Endodermal cell (in vitro differentiated cells): ENCODE data around the gene GPBP1. TPM values are rescaled to one million over a fixed set of nuclear protein-coding genes. Genes with fewer than 3 reads are reported as not detected.

ENCODE experiments used
- DNase-seq: peaks from one replicate; pipeline ENCODE4 v3.0.0-alpha.2; 2017
- H3K27ac ChIP-seq: 2 replicates; pipeline ENCODE4 v1.5.1; 2013; ENCODE audit warnings: mild to moderate bottlenecking, low read depth, low read length, moderate library complexity
- H3K27me3 ChIP-seq: 2 replicates; pipeline ENCODE4 v1.6.1; 2013; ENCODE audit warnings: mild to moderate bottlenecking, low read length, moderate library complexity; ENCODE audit not compliant: insufficient read depth, control insufficient read depth, poor library complexity, severe bottlenecking
- H3K36me3 ChIP-seq: 2 replicates; pipeline ENCODE4 v1.7.0; 2013; ENCODE audit warnings: mild to moderate bottlenecking, low read length, moderate library complexity; ENCODE audit not compliant: control insufficient read depth, insufficient read depth
- H3K4me1 ChIP-seq: one replicate; pipeline ENCODE4 v1.7.0; 2013; ENCODE audit warnings: low read length; ENCODE audit not compliant: control insufficient read depth, insufficient read depth
- H3K4me3 ChIP-seq: 2 replicates; pipeline ENCODE4 v1.5.1; 2013; ENCODE audit warnings: mild to moderate bottlenecking, low read length, moderate library complexity
- H3K9ac ChIP-seq: 2 replicates; pipeline ENCODE4 v1.6.1; 2013; ENCODE audit warnings: mild to moderate bottlenecking, low read length, moderate library complexity; ENCODE audit not compliant: poor library complexity, severe bottlenecking; ENCODE audit errors: extremely low read depth
- H3K9me3 ChIP-seq: 2 replicates; pipeline ENCODE4 v1.6.1; 2013; ENCODE audit warnings: mild to moderate bottlenecking, low read length, moderate library complexity; ENCODE audit not compliant: control insufficient read depth
- H3K27ac Mint-ChIP-seq: 2 replicates; pipeline ENCODE4 v1.8.0; 2020; ENCODE audit warnings: mixed read lengths
- H3K27me3 Mint-ChIP-seq: 2 replicates; pipeline ENCODE4 v1.8.0; 2021; ENCODE audit warnings: mild to moderate bottlenecking, mixed read lengths; ENCODE audit not compliant: insufficient read depth
- H3K36me3 Mint-ChIP-seq: 2 replicates; pipeline ENCODE4 v1.8.0; 2020; ENCODE audit warnings: low read depth, mixed read lengths
- H3K4me1 Mint-ChIP-seq: 2 replicates; pipeline ENCODE4 v1.8.0; 2020; ENCODE audit warnings: mixed read lengths
- H3K4me3 Mint-ChIP-seq: 2 replicates; pipeline ENCODE4 v1.8.0; 2020; ENCODE audit warnings: mild to moderate bottlenecking, moderate library complexity, mixed read lengths
- H3K9me3 Mint-ChIP-seq: 2 replicates; pipeline ENCODE4 v1.8.0; 2020; ENCODE audit warnings: mild to moderate bottlenecking, mixed read lengths
- CTCF ChIP-seq: fragments of 200-600 bp; sonication (generic); conservative IDR thresholded peaks from 2 replicates; pipeline ENCODE4 v1.5.0; 2021; ENCODE audit warnings: antibody characterized with exemption, mild to moderate bottlenecking
- WGBS, 2 experiments: methylation state at CpG; one replicate each; pipeline versions ENCODE4 v1.1.5 to v1.1.7; 2013; ENCODE audit warnings: missing lambda C conversion rate in 2 of 2, mixed read lengths in 1 of 2; ENCODE audit not compliant: insufficient coverage in 1 of 2, insufficient read length in 1 of 2; 5-methylcytosine and 5-hydroxymethylcytosine counted together
- total RNA-seq, 2 donors: library from RNA; stranded (reverse); fragmentation: NEBNext Ultra II Directional in 1 of 2; extraction: Animal tissue kit (Norgen Biotek cat#: 25700) in 1 of 2; gene quantifications; 2 replicates in 1 of 2; 3 replicates in 1 of 2; pipeline ENCODE4 v1.2.1, GENCODE V29; 2021

Gene GPBP1
- total RNA-seq, 2 donors from 2014 or later, result 109 to 124 TPM

- H3K9ac ChIP-seq, result no peak overlapping the region
- peaks cover 87% of the 10 kb centered on the region for H3K36me3 ChIP-seq
- no peak overlapping the region for H3K4me3 ChIP-seq
- no peak overlapping the region for H3K4me3 Mint-ChIP-seq
- no peaks in the 10 kb centered on the region for H3K9me3 Mint-ChIP-seq
- H3K9me3 ChIP-seq, result no peaks in the 10 kb centered on the region
- no peak overlapping the region for H3K27ac Mint-ChIP-seq
- H3K27me3 ChIP-seq, result no peaks in the 10 kb centered on the region
- no peak for DNase-seq
- peaks cover 16% of the 10 kb centered on the region for H3K4me1 Mint-ChIP-seq
- H3K4me1 ChIP-seq, result peaks cover 4% of the 10 kb centered on the region
- no peak for TF ChIP-seq CTCF
- no peak overlapping the region for H3K27ac ChIP-seq
- H3K36me3 Mint-ChIP-seq, result peaks cover 55% of the 10 kb centered on the region
- H3K27me3 Mint-ChIP-seq, result no peaks in the 10 kb centered on the region
Observed at GRCh38 chr5:57259704-57260103, 85.8 kb downstream of the GPBP1 start.

GRCh38 chr5:57262541-57262940, 88.7 kb downstream of the GPBP1 start:
- Mint-ChIP-seq H3K27me3 (no peaks in the 10 kb centered on the region), H3K4me1 (peaks cover 16% of the 10 kb centered on the region), H3K4me3 (no peak overlapping the region), H3K36me3 (peaks cover 37% of the 10 kb centered on the region), H3K9me3 (no peaks in the 10 kb centered on the region), H3K27ac (no peak overlapping the region)
- DNase-seq, result no peak
- H3K9ac ChIP-seq, result no peak overlapping the region
- H3K4me1 ChIP-seq, result peaks cover 4% of the 10 kb centered on the region
- 86 to 100% methylated on average over 1 to 3 of the region's 3 CpGs for WGBS, 2 experiments
- H3K9me3 ChIP-seq, result no peaks in the 10 kb centered on the region
- no peak overlapping the region for H3K27ac ChIP-seq
- no peak overlapping the region for H3K4me3 ChIP-seq
- no peaks in the 10 kb centered on the region for H3K27me3 ChIP-seq
- peaks cover 60% of the 10 kb centered on the region for H3K36me3 ChIP-seq
- no peak for TF ChIP-seq CTCF

- no peak for DNase-seq
- H3K27me3 ChIP-seq, result no peaks in the 10 kb centered on the region
- Mint-ChIP-seq H3K9me3 (no peaks in the 10 kb centered on the region), H3K4me3 (no peak overlapping the region), H3K36me3 (peaks cover 7% of the 10 kb centered on the region), H3K27me3 (no peaks in the 10 kb centered on the region), H3K4me1 (peaks cover 16% of the 10 kb centered on the region), H3K27ac (no peak overlapping the region)
- H3K9ac ChIP-seq, result no peak overlapping the region
- H3K9me3 ChIP-seq, result no peaks in the 10 kb centered on the region
- 91 to 100% methylated on average over 2 of the region's 2 CpGs for WGBS, 2 experiments
- no peak overlapping the region for H3K4me3 ChIP-seq
- peaks cover 4% of the 10 kb centered on the region for H3K4me1 ChIP-seq
- H3K27ac ChIP-seq, result no peak overlapping the region
- no peak for TF ChIP-seq CTCF
- peaks cover 10% of the 10 kb centered on the region for H3K36me3 ChIP-seq
Observed at GRCh38 chr5:57267805-57268204, 93.9 kb downstream of the GPBP1 start.
